HEK293T (cell line): ENCODE data around the gene IDH2.

Experiments
- CTCF ChIA-PET: fragments of 350-600 bp; formaldehyde crosslinking; extraction: SDS; loops from one replicate; lab custom pipeline; 2021; ENCODE audit warnings: antibody characterized with exemption, inconsistent platforms; lab: Yijun Ruan, JAX
- POLR2A ChIA-PET: fragments of 350-600 bp; formaldehyde crosslinking; extraction: SDS; loops from one replicate; lab custom pipeline; 2020; ENCODE audit warnings: antibody characterized with exemption, inconsistent platforms; lab: Yijun Ruan, JAX
- DNase-seq: peaks from one replicate; pipeline ENCODE4 v3.0.0; 2012; ENCODE audit warnings: mixed read lengths; ENCODE audit errors: extremely low spot score
- ARNT ChIP-seq: fragments of 450-650 bp; IDR thresholded peaks from 2 replicates; pipeline ENCODE4 v1.6.1; 2017; ENCODE audit warnings: mild to moderate bottlenecking
- BHLHE40 ChIP-seq: fragments of 450-650 bp; IDR thresholded peaks from 2 replicates; pipeline ENCODE4 v1.6.1; 2016; ENCODE audit warnings: mild to moderate bottlenecking, moderate library complexity, borderline replicate concordance
- CTBP1 ChIP-seq: fragments of 450-650 bp; IDR thresholded peaks from 2 replicates; pipeline ENCODE4 v1.6.1; 2016; ENCODE audit warnings: borderline replicate concordance
- ELF4 ChIP-seq: fragments of 450-650 bp; IDR thresholded peaks from 2 replicates; pipeline ENCODE4 v1.6.1; 2017; ENCODE audit warnings: antibody characterized with exemption
- FOXA1 ChIP-seq: fragments of 450-650 bp; IDR thresholded peaks from 2 replicates; pipeline ENCODE4 v1.6.1; 2016; ENCODE audit warnings: mild to moderate bottlenecking
- FOXK2 ChIP-seq: fragments of 450-650 bp; IDR thresholded peaks from 2 replicates; pipeline ENCODE4 v1.6.1; 2016; ENCODE audit warnings: mild to moderate bottlenecking
- FOXM1 ChIP-seq: fragments of 450-650 bp; IDR thresholded peaks from 2 replicates; pipeline ENCODE4 v1.6.1; 2017; ENCODE audit warnings: mild to moderate bottlenecking, borderline replicate concordance
- HDGF ChIP-seq: fragments of 450-650 bp; IDR thresholded peaks from 2 replicates; pipeline ENCODE4 v1.6.1; 2017; ENCODE audit warnings: antibody characterized with exemption, borderline replicate concordance
- L3MBTL2 ChIP-seq: fragments of 450-650 bp; conservative IDR thresholded peaks from 2 replicates; pipeline ENCODE4 v1.6.1; 2016; ENCODE audit warnings: mild to moderate bottlenecking
- LEF1 ChIP-seq: fragments of 450-650 bp; IDR thresholded peaks from 2 replicates; pipeline ENCODE4 v1.6.1; 2017; ENCODE audit warnings: mild to moderate bottlenecking, borderline replicate concordance
- NFRKB ChIP-seq: fragments of 450-650 bp; IDR thresholded peaks from 2 replicates; pipeline ENCODE4 v1.6.1; 2016; ENCODE audit warnings: mild to moderate bottlenecking, moderate library complexity
- SP1 ChIP-seq: fragments of 450-650 bp; IDR thresholded peaks from 2 replicates; pipeline ENCODE4 v1.6.1; 2017
- SUZ12 ChIP-seq: fragments of 450-650 bp; IDR thresholded peaks from 2 replicates; pipeline ENCODE4 v1.6.1; 2016; ENCODE audit warnings: mild to moderate bottlenecking
- TARDBP ChIP-seq: fragments of 450-650 bp; IDR thresholded peaks from 2 replicates; pipeline ENCODE4 v1.6.1; 2016
- ZNF384 ChIP-seq: fragments of 450-650 bp; IDR thresholded peaks from 2 replicates; pipeline ENCODE4 v1.6.1; 2016
- TF ChIP-seq, protein P1 (sequence below): fragments of 450-650 bp; IDR thresholded peaks from 2 replicates; pipeline ENCODE4 v1.6.1; 2016

The IDH2 gene

DNA sequence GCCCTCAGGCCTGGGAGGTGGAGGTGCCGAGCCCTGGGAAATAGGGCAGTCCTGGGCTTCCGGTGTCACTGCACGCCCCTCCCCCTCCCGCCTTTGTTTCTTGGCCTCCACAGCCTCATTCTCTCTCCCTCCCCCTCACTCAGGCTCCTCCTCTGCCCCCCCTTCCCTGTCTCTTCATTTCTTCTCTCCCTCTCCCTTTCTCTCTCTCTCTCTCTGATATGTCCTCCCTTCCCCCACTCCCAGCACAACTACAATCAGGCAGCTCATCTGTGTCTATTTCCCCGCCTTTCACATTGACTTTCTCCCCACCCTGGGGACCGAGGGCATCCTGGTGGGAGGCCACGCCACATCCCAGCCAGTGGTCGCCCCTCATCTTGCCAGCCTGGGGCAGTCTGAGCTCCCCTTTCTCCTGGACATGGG is 40.2 kb downstream of the IDH2 start:
- ChIA-PET POLR2A (no interaction called here), CTCF (interaction anchor here (0.6 to 1.0 kb wide), 2 partner anchors 17 to 69 kb away, joined by 3 to 4 read pairs; no protein-coding TSS in a partner anchor)
- no peak for TF ChIP-seq ARNT
- no peak for TF ChIP-seq LEF1
- TF ChIP-seq SUZ12: no peak
- no peak for DNase-seq

DNA sequence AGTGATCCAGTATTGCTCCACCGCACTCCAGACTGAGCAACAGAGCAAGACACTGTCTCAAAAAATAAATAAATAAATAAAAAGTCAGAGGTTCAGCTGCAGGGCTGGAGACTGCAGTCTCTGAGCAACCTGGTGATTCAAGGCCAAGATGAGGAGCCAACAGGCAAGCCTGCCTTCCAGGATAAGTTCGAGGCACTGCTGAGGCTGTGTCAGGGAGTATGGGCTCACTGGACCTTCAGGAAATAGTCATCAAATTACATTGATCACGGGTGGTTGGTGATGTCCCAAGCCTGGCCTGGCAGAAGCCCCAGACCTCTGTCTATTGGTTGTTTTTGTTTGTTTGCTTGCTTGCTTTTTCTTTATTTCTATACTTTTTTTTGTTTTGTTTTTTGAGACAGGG is 41.5 kb downstream of the IDH2 start:
- ChIA-PET POLR2A (no interaction called here), CTCF (no interaction called here)
- TF ChIP-seq L3MBTL2 (no peak), NFRKB (no peak), ARNT (no peak), FOXK2 (no peak), FOXA1 (no peak), CTBP1 (no peak), TARDBP (no peak), ZNF384 (no peak), SUZ12 (no peak), HDGF (no peak), ELF4 (no peak), LEF1 (no peak), SP1 (no peak), FOXM1 (no peak)
- TF ChIP-seq, protein P1, sequence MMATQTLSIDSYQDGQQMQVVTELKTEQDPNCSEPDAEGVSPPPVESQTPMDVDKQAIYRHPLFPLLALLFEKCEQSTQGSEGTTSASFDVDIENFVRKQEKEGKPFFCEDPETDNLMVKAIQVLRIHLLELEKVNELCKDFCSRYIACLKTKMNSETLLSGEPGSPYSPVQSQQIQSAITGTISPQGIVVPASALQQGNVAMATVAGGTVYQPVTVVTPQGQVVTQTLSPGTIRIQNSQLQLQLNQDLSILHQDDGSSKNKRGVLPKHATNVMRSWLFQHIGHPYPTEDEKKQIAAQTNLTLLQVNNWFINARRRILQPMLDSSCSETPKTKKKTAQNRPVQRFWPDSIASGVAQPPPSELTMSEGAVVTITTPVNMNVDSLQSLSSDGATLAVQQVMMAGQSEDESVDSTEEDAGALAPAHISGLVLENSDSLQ: no peak
- DNase-seq: no peak

DNA sequence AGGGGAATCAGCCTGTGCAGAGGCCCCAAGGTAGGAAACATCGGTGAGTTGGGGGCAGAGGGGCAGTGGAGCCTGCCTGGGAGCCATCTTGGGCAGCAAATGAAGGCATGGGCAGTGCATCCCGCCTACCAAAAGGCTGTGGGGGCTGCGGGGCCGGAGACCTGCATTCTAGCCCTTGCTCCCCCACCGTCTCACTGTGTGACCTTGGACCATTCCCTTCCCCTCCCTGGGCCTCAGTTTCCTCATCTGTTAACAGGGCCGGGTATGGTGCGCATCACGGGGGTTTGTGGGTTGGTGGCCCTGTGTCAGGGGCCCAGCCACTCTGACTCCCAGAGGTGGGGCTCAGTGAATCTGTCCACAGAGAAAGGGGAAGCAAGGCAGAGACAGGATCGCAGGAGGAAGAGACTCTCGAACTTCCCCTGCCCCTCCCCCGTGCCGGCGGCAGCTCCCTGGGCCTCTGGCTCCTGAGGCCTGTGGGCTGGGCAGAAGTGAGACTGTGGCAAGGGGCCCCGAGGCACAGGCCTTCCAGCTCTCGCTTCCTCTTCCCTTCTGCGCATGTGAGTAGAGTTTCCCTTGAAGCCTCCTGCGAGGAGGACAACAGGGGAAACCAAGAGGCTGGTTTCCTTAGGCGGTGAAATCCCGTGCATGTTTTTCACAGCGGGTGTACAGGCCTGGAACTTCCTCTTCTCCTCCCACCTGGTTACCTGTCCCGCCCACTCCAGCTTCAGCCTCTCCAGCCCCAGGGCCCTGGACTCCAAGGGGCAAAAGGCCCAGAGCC is 42.9 kb downstream of the IDH2 start:
- CTCF ChIA-PET: no interaction called here
- DNase-seq: no peak
- TF ChIP-seq LEF1 (no peak), L3MBTL2 (no peak), NFRKB (no peak)
- POLR2A ChIA-PET: no interaction called here

DNA sequence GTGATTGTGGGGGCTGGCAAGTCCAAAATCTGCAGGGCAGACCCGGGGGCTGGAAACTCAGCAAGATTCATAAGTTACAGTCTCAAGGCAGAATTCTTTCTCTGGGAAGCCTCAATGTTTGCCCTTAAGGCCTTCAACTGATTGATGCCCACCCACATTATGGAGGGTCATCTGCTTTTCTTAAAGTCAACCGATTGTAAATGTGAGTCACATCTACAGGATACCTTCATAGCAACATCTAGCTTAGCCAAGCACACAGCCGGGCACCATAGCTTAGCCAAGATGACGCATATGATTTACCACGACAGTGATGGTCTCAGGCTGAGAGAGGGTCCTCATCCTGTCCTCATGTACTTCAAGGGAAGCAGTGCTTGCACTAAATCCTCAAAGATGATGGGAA is 43.5 kb downstream of the IDH2 start:
- POLR2A ChIA-PET: no interaction called here

DNA sequence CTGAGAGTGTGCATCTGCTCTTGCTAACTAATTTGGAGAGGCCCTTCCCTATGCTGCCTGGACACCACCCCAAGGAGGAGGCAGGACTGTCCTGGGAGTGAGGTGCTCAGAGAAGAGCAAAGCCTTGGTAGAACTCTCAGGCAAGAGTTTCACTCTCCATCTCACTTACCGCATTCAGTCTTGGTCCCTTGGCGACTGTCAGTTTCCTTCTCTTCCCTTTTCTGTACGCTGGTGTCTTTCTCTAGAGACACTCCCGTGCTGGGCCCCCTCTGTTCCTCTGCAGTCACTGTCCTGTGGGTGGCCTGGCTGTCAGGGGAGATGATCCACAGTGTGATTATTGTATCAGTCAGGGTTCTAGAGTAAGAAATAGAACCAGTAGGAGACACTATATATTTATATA is 44.0 kb downstream of the IDH2 start:
- CTCF ChIA-PET: no interaction called here

More for the DNA sequence above, 43.5 kb downstream of the IDH2 start:
- no peak for DNase-seq
- no peak for TF ChIP-seq BHLHE40
- TF ChIP-seq L3MBTL2: no peak
- TF ChIP-seq ZNF384: no peak
- TF ChIP-seq LEF1: no peak
- TF ChIP-seq FOXK2: no peak
- TF ChIP-seq FOXM1: no peak
- TF ChIP-seq TARDBP: no peak
- TF ChIP-seq CTBP1: no peak
- no peak for TF ChIP-seq HDGF
- no peak for TF ChIP-seq SUZ12
- TF ChIP-seq ELF4: no peak
- no peak for TF ChIP-seq ARNT
- TF ChIP-seq NFRKB: no peak
- CTCF ChIA-PET: no interaction called here

DNA sequence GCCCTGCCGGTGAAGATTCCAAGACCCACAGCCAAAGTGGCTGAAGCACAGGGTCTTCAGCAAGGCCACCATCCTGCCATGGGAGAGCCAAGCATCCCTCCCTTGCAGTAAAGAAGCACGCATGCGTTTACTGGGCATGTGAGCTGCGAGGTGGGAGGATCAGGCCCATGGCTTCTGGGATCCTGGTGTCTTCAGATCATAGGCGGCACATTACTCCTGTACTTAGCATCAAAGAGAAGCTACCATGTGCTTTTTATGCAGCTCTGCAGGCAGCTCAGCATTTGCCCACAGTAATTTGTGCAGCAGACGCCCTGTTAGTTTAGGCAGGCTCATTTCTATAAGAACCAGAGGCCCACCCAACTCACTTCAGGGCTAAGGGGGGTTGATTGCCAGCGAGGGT is 45.7 kb downstream of the IDH2 start:
- TF ChIP-seq ELF4 (no peak), NFRKB (no peak), BHLHE40 (no peak), HDGF (no peak), ARNT (no peak), LEF1 (no peak), FOXA1 (no peak), FOXM1 (no peak), TARDBP (no peak), SP1 (no peak), L3MBTL2 (no peak), CTBP1 (no peak)
- TF ChIP-seq, protein P1: no peak
- POLR2A ChIA-PET: interaction anchor here (1.0 to 1.6 kb wide), 2 partner anchors 54 to 163 kb away, joined by 3 to 4 read pairs; partner anchors contain the start of gene AP3S2
- CTCF ChIA-PET: no interaction called here
- no peak for DNase-seq

More for the DNA sequence above, 44.0 kb downstream of the IDH2 start:
- no peak for DNase-seq
- TF ChIP-seq ZNF384 (no peak), SP1 (no peak), L3MBTL2 (no peak), HDGF (no peak), ELF4 (no peak)
- TF ChIP-seq, protein P1: no peak
- POLR2A ChIA-PET: no interaction called here
